NCI-H2171 (cell line): Measurements from ENCODE around the gene NDUFAB1.
"Not testable (repeated sequence)": the region's sequence is repeated elsewhere in the genome, so short reads cannot be mapped to it uniquely, and the experiment has no call there.

Source experiments
- DNase-seq: peaks from one replicate; lab custom pipeline; 2025; lab: John Stamatoyannopoulos, UW

Gene NDUFAB1

DNA sequence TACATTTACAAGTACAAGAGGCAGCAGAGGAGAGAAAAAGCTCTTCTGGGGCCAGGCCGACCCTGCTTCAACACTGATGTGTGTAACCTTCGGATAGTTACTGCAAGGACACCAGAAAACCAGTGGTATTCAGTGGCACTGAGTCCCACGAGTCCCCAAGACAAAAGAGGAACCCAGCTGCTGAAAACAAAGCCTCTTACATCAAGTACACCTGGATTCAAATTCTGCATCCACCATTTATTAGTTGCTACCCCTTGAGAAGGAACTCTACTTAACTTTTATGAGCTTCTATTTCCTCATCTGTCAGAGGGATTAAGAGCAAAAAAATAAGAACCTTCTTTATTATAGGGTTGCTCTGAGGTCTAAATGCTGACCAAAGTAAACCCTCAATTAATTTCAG is 41.6 kb downstream of the NDUFAB1 start:
- no peak for DNase-seq

DNA sequence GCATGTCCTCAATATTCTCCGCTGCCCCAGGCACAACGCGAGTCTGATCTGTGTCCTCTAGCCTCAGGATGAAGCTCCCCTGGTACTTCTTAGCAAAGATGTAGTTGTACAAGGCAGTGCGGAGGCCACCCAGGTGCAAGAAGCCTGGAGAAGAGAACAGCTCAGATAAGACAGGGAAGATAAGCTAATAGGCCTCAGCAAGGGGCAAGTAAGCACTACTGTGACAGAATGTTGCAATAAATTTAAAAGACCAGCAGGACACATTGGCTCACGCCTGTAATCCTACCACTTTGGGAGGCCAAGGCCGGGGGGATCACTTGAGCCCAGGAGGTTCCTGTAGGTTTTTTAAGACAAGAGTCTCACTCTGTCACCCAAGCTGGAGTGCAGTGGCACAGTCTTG is 44.0 kb downstream of the NDUFAB1 start:
- no peak for DNase-seq

DNA sequence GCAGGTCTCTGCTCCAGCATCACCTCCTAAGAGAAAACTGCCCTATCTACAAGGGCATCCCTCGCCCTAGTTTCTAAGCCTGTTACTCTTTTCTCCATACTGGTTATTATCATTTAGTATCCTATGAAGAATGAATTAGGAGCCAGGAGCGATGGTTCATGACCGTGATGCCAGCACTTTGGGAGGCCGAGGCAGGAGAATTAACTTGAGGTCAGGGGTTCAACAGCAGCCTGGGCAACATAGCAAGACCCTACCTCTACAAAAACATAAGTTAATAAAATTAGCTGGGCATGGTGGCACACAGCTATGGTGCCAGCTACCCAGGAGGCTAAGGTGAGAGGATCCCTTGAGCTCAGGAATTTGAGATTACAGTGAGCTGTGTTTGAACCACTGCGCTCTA is 46.2 kb downstream of the NDUFAB1 start:
- DNase-seq = no peak

DNA sequence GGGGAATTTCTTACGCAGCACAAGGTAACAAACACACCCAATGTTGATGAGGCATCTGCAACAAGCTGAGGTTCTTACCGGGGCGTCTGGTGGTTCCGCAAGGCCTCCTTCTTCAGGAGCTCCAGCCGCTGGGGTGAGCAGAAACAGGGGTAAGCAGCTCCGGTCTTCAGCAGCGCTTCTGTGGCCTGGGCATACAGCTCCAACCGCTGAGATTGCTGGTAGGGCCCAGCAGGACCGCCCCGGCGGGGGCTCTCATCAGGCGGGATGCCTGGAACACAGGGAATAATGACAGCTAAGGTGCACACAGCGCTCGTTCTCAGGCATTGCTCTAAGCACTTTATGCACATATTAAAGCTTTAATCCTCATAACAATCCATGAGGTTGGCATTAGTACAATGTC is 51.7 kb downstream of the NDUFAB1 start:
- no peak for DNase-seq

DNA sequence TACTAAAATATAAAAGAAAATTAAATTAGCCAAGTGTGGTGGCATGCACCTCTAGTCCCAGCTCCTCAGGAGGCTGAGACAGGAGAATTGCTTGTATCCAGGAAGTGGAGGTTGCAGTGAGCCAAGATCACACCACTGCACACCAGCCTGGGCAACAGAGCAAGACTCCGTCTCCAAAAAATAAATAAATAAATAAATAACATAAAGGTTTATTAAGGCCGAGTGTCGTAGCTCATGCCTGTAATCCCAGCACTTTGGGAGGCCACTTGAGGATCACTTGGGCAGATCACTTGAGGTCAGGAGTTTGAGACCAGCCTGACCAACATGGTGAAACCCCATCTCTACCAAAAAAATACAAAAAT is 55.3 kb downstream of the NDUFAB1 start:
- DNase-seq = not testable (repeated sequence)

DNA sequence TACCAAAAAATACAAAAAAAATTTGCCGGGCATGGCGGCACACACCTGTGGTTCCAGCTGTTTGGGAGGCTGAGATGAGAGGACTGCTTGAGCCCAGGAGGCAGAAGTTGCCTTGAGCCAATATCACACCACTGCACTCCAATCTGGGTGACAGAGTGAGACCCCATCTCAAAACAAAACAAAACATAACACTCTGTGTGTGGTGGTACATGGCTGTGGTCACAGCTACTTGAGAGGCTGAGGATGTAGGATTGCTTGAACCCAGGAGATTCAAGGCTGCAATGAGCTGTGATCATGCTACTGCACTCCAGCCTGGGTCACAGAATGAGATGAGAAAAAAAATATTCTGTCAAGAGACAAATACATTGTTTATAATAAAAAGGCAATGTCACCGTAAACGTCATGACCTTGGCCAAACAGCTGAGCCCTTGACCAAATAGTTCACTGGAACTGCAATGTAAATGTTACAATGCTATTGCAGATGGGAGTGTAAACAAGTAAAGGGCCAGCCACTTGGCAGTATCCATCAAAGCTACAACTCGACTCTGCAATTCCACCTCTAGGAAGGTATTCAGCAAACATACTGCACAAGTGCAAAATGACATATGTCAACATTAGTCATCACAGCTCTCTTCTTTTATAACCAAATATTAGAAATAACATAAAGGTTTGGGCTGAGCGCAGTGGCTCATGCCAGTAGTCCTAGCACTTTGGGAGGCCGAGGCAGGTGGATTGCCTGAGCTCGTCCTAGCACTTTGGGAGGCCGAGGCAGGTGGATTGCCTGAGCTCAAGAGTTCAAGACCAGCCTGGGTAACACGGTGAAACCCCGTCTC is 55.9 kb downstream of the NDUFAB1 start:
- no peak for DNase-seq

DNA sequence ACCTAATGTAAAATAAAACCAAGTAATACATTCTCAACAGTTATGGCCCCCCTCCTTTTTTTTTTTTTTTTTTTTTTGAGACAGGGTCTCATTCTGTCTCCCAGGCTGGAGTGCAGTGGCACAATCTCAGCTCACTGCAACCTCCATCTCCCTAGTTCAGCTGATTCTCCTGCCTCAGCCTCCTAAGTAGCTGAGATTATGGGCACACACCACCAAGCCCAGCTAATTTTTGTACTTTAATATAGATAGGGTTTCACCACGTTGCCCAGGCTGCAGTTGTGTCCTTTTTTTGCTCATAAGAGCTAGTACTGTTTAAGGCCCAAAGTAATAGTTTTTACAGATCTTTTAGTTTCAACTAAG is 57.2 kb downstream of the NDUFAB1 start:
- no peak for DNase-seq

DNA sequence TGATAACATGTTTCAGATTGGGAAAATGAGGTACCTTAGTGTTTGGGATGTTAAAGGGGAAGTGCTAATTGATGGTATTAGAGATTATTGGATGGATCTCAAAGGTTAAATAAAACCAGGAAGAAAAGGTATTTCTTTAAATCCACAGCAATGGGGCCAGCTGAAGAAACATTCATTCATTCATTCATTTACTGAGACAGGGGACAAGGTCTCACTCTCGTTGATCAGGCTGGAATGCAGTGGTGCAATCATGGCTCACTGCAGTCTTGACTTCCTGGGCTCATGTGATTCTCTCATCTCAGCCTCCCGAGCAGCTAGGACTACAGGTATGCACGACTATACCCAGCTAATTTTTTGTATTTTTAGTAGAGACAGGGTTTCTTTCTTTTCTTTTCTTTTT is 58.7 kb downstream of the NDUFAB1 start:
- no peak for DNase-seq

DNA sequence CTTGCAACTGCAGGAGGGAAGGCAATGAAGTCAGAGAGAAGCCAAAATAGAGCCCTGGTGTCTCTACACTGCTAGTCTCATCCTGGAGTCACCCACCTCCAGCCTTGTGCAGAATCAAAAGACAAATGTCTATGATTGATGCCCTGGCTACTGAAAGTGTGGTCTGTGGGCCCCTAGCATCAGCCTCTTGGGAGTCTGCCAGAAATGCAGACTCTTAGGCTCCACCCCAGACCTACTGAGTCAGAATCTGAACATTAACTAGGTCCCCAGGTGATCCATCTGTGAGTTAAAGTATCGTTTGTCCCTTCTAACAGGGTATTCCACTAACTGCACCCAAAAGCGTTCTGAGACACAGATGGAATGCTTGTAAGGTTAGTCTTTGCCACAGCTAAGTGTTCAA is 60.2 kb downstream of the NDUFAB1 start:
- DNase-seq = no peak

DNA sequence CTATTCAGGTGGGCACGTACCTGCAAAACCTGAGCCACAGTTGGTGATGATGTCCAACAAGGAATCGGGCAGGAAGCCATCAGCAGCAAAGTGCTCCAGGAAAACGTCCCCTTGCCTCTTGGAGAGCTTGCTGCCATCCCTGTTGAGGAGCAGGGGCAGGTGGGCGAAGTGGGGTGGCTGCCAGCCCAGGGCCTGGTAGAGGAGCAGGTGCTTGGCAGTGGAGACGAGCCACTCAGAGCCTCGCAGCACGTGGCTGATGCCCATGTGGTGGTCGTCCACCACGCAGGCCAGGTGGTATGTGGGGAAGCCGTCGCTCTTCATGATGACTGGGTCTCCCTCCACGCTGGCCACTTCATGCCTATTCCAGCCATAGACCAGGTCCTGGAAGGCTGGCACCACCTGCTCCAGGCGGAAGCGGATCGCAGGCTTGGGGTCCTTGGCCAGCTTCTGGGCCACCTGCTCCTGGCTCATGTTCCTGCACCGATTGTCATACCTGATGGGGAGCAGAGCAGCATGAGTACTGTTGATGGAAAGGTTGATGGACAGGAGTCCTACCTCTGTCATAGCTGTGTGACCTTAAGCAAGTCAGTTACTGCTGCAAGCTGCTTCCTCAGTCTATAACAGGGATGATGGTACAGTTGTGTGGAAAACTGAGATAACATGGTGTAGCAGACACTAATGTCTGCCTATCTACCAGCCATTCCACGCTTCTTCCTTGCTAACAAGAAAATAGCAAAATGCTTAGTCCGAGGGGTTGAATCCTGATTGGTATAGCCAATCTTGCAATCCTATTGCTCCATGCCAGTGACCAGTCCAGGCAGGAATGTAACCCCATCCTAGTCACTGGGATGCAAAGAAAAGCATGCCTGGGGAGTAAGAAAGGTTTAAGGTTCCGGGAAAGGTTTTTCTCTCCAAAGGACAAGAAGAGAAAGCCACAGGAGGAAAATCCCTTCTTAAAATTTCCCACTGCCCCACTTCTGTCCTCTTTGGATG is 61.0 kb downstream of the NDUFAB1 start:
- no peak for DNase-seq

DNA sequence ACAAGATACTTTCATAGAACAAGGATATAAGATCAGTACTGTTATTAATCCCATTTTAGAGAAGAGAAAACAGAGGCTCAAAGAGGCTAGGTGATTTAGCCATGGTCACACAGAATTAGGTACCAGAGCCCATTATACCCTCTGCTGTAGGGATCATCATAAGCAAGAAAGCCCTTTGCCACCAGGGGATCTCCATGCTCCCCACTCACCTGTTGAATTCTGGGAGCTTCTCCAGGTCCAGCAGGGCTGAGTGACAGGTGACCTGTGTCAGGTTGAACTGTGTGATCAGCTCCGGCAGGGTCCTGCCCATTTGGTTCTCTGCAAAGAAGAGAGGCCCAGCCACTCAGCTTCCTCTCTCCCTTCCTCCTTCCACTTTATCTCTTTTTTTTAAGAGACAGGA is 63.7 kb downstream of the NDUFAB1 start:
- DNase-seq = no peak
